GM12878 (cell line): ENCODE results near the gene LIN37. TPM values are rescaled to one million over a fixed set of nuclear protein-coding genes. Genes with fewer than 3 reads are reported as not detected.

Source experiments
- BRCA1 ChIP-seq: IDR thresholded peaks from 2 replicates; pipeline ENCODE4 v1.6.1; 2011; ENCODE audit warnings: low read depth, low read length, improper control_type of control experiment
- CEBPB ChIP-seq, 2 experiments: fragments of 150-350 bp in 1 of 2; IDR thresholded peaks; 2 replicates each; pipeline ENCODE4 v1.6.1; 2012 to 2014; ENCODE audit warnings: low read depth in 2 of 2, low read length in 2 of 2, borderline replicate concordance in 1 of 2, inconsistent platforms in 1 of 2
- CTCF ChIP-seq, 3 experiments: IDR thresholded peaks in 2 of 3; conservative IDR thresholded peaks in 1 of 3; 2 replicates each; pipeline ENCODE4 v1.5.1; 2011; ENCODE audit warnings: low read depth in 3 of 3, low read length in 3 of 3, mild to moderate bottlenecking in 3 of 3, control low read depth in 2 of 3, moderate library complexity in 2 of 3, inconsistent platforms in 1 of 3, mixed read lengths in 1 of 3; ENCODE audit not compliant: control insufficient read depth in 2 of 3, insufficient read depth in 1 of 3; ENCODE audit errors: extremely low read depth in 1 of 3
- ETV6 ChIP-seq, 2 experiments: fragments of 450-650 bp in 1 of 2; IDR thresholded peaks in 1 of 2; conservative IDR thresholded peaks in 1 of 2; 2 replicates each; pipeline ENCODE4 v1.6.1; 2014; ENCODE audit warnings: antibody characterized with exemption in 1 of 2, borderline replicate concordance in 1 of 2, low read depth in 1 of 2, mild to moderate bottlenecking in 1 of 2, moderate library complexity in 1 of 2
- FOXM1 ChIP-seq: IDR thresholded peaks from 2 replicates; pipeline ENCODE4 v1.6.1; 2012; ENCODE audit warnings: low read depth, mild to moderate bottlenecking, inconsistent platforms, low read length, moderate library complexity
- GABPA ChIP-seq: IDR thresholded peaks from 2 replicates; pipeline ENCODE4 v1.6.1; 2014; ENCODE audit warnings: antibody characterized with exemption, low read depth, mild to moderate bottlenecking, inconsistent platforms
- GATAD2B ChIP-seq: fragments of 450-650 bp; conservative IDR thresholded peaks from 2 replicates; pipeline ENCODE4 v1.6.1; 2017; ENCODE audit warnings: low read depth, mild to moderate bottlenecking, moderate library complexity
- KDM1A ChIP-seq: fragments of 200-600 bp; sonication (generic); IDR thresholded peaks from 2 replicates; pipeline ENCODE4 v1.6.1; 2016; ENCODE audit warnings: borderline replicate concordance
- KLF5 ChIP-seq: fragments of 450-650 bp; IDR thresholded peaks from 2 replicates; pipeline ENCODE4 v1.6.1; 2014; ENCODE audit warnings: mild to moderate bottlenecking; ENCODE audit not compliant: partially characterized antibody
- MAX ChIP-seq: IDR thresholded peaks from 2 replicates; pipeline ENCODE4 v1.6.1; 2012; ENCODE audit warnings: low read depth, low read length, improper control_type of control experiment
- NR2F1 ChIP-seq: fragments of 450-650 bp; conservative IDR thresholded peaks from 2 replicates; pipeline ENCODE4 v1.6.1; 2017; ENCODE audit warnings: mild to moderate bottlenecking
- PAX8 ChIP-seq: fragments of 450-650 bp; IDR thresholded peaks from 2 replicates; pipeline ENCODE4 v1.6.1; 2017; ENCODE audit warnings: mild to moderate bottlenecking, moderate library complexity
- RB1 ChIP-seq: fragments of 450-650 bp; formaldehyde crosslinking; IDR thresholded peaks from 2 replicates; pipeline ENCODE4 v1.6.1; 2017; ENCODE audit warnings: mild to moderate bottlenecking, borderline replicate concordance
- RELA ChIP-seq: fragments of 450-650 bp; IDR thresholded peaks from 2 replicates; pipeline ENCODE4 v1.8.0; 2014; ENCODE audit warnings: borderline replicate concordance; ENCODE audit not compliant: partially characterized antibody
- RUNX3 ChIP-seq: IDR thresholded peaks from 2 replicates; pipeline ENCODE4 v1.6.1; 2012; ENCODE audit warnings: low read length, inconsistent platforms
- SIX5 ChIP-seq: IDR thresholded peaks from 2 replicates; pipeline ENCODE4 v1.6.1; 2011; ENCODE audit warnings: mild to moderate bottlenecking, low read depth, low read length, moderate library complexity; ENCODE audit not compliant: severe bottlenecking
- SKIL ChIP-seq: fragments of 450-650 bp; IDR thresholded peaks from 2 replicates; pipeline ENCODE4 v1.6.1; 2017; ENCODE audit warnings: mild to moderate bottlenecking, low read depth, inconsistent platforms; ENCODE audit not compliant: poor library complexity, severe bottlenecking
- SMAD5 ChIP-seq: IDR thresholded peaks from 2 replicates; pipeline ENCODE4 v1.6.1; 2016; ENCODE audit warnings: antibody characterized with exemption, low read depth
- SMARCA5 ChIP-seq: fragments of 450-650 bp; IDR thresholded peaks from 2 replicates; pipeline ENCODE4 v1.6.1; 2017; ENCODE audit warnings: mild to moderate bottlenecking
- SUZ12 ChIP-seq: fragments of 200-600 bp; sonication (generic); IDR thresholded peaks from one replicate; pipeline ENCODE4 v1.6.1; 2018; ENCODE audit warnings: antibody characterized with exemption, mild to moderate bottlenecking; ENCODE audit not compliant: unreplicated experiment
- TCF3 ChIP-seq: IDR thresholded peaks from 2 replicates; pipeline ENCODE4 v1.6.1; 2012; ENCODE audit warnings: low read depth, mild to moderate bottlenecking, low read length, borderline replicate concordance; ENCODE audit not compliant: insufficient read depth
- TCF7 ChIP-seq: IDR thresholded peaks from 2 replicates; pipeline ENCODE4 v1.6.1; 2014; ENCODE audit warnings: antibody characterized with exemption, borderline replicate concordance
- USF2 ChIP-seq: IDR thresholded peaks from 2 replicates; pipeline ENCODE4 v1.6.1; 2011; ENCODE audit warnings: low read depth, low read length, improper control_type of control experiment, borderline replicate concordance
- WRNIP1 ChIP-seq: IDR thresholded peaks from 2 replicates; pipeline ENCODE4 v1.6.1; 2011; ENCODE audit warnings: low read depth, low read length, improper control_type of control experiment, borderline replicate concordance
- polyA plus RNA-seq, 11 experiments: library from polyadenylated mRNA; depleted of rRNA in 4 of 11; unstranded in 6 of 11; stranded (reverse) in 5 of 11; fragments of >200 nt; fragmentation: Nextera tagmentation in 4 of 11; fragmentation: Illumina TruSeq in 1 of 11; extraction: Ambion mirVana in 4 of 11; extraction: Trizol in 1 of 11; gene quantifications; 1 replicate in 1 of 11; 2 replicates in 10 of 11; pipeline versions ENCODE4 v1.2.1 to v1.2.3, GENCODE V29; 2011 to 2016; ENCODE audit warnings: inconsistent platforms in 2 of 11, missing spikeins in 2 of 11, low read depth in 1 of 11
- total RNA-seq, 4 experiments: library from RNA; depleted of rRNA in 3 of 4; stranded (reverse); fragments of >200 nt in 3 of 4; fragmentation: Illumina TruSeq in 1 of 4; extraction: Trizol in 1 of 4; gene quantifications; 2 replicates each; pipeline versions ENCODE4 v1.2.1 to v1.2.3, GENCODE V29; 2013 to 2021

The LIN37 gene
- total and polyA plus RNA-seq, 10 of the 15 experiments (the other 5 are each of a cell fraction or from before 2014, with no cell fraction given): 0.69 to 11.9 (median 7.6) TPM

GRCh38 chr19:35748106-35749020, at the start of gene LIN37 (continued):
- TF ChIP-seq CTCF (IDR thresholded peaks at IDR 0.05 in 2 of 3, conservative IDR thresholded peaks at IDR 0.05 in 1 of 3; ENCODE audit: control insufficient read depth in 2 of 3, extremely low read depth in 1 of 3, insufficient read depth in 1 of 3, low read depth in 3 of 3, low read length in 3 of 3): no peak
- no peak; the same call in 1 of the 2 replicates for TF ChIP-seq USF2
- TF ChIP-seq BRCA1: peak; percentile 75
- peak in 1 of 2 experiments; percentile 87; a peak in 2 of 4 replicates for TF ChIP-seq CEBPB (IDR thresholded peaks at IDR 0.05; ENCODE audit: borderline replicate concordance in 1 of 2, low read depth in 2 of 2, low read length in 2 of 2)
- no peak for TF ChIP-seq KDM1A
- no peak for TF ChIP-seq TCF3
- peak; percentile 81 for TF ChIP-seq MAX
- TF ChIP-seq SUZ12: no peak
- TF ChIP-seq KLF5: peak; percentile 87
- no peak for TF ChIP-seq PAX8
- TF ChIP-seq SMAD5: no peak
- no peak for TF ChIP-seq ETV6 (conservative IDR thresholded peaks at IDR 0.05 in 1 of 2, IDR thresholded peaks at IDR 0.05 in 1 of 2; ENCODE audit: borderline replicate concordance in 1 of 2, low read depth in 1 of 2)
- TF ChIP-seq RB1: no peak; the same call in 1 of the 2 replicates
- TF ChIP-seq WRNIP1: no peak
- TF ChIP-seq GATAD2B: peak; percentile 65
- TF ChIP-seq SMARCA5: no peak
- TF ChIP-seq RUNX3: peak; percentile 49; the same call in 1 of the 2 replicates
- TF ChIP-seq SKIL: no peak
- peak; percentile 49 for TF ChIP-seq RELA
- peak; percentile 97 for TF ChIP-seq SIX5
- peak; percentile 74 for TF ChIP-seq NR2F1
- TF ChIP-seq TCF7: no peak
- no peak for TF ChIP-seq FOXM1
- peak; percentile 92 for TF ChIP-seq GABPA
